HL-60 (cell line): ENCODE results near the gene ANLN.

Source experiments
- DNase-seq, 2 experiments: peaks; one replicate each; pipeline ENCODE4 v3.0.0-alpha.2; 2010 to 2020; ENCODE audit warnings: low read depth in 1 of 2, low spot score in 1 of 2
- H3K27ac ChIP-seq: fragments of 250-450 bp; sonication (Bioruptor Pico); replicated peaks from 2 replicates; pipeline ENCODE4 v1.5.1; 2020; ENCODE audit warnings: mild to moderate bottlenecking, moderate library complexity
- H3K27me3 ChIP-seq: fragments of 250-450 bp; sonication (Bioruptor Pico); 2 replicates; pipeline ENCODE4 v1.5.1; 2021; ENCODE audit warnings: mild to moderate bottlenecking, moderate library complexity; ENCODE audit not compliant: insufficient read depth, poor library complexity, severe bottlenecking
- H3K4me3 ChIP-seq: replicated peaks from 2 replicates; pipeline ENCODE4 v1.5.1; 2011; ENCODE audit warnings: mild to moderate bottlenecking, control low read depth, low read length; ENCODE audit not compliant: insufficient read depth
- CTCF ChIP-seq: IDR thresholded peaks from one replicate; pipeline ENCODE4 v1.5.1; 2011; ENCODE audit warnings: low read length, control low read depth, inconsistent platforms; ENCODE audit not compliant: insufficient read depth
- GABPA ChIP-seq: IDR thresholded peaks from 2 replicates; pipeline ENCODE4 v1.6.1; 2012; ENCODE audit warnings: low read depth
- POLR2AphosphoS5 ChIP-seq: IDR thresholded peaks from 2 replicates; pipeline ENCODE4 v1.6.1; 2012; ENCODE audit warnings: low read depth
- REST ChIP-seq: IDR thresholded peaks from 2 replicates; pipeline ENCODE4 v1.6.1; 2012; ENCODE audit warnings: low read depth; ENCODE audit not compliant: insufficient replicate concordance
- SPI1 ChIP-seq: IDR thresholded peaks from 2 replicates; pipeline ENCODE4 v1.6.1; 2012; ENCODE audit warnings: low read depth, mild to moderate bottlenecking, borderline replicate concordance
- long read RNA-seq: library from polyadenylated mRNA; unstranded; transcript quantifications from one replicate; pipeline ENCODE4 v2.0.0, GENCODE V29; 2020

ANLN gene
- long read RNA-seq, partial matches to known transcripts, result 38 of 44 reads
- long read RNA-seq, other reads (novel, unspliced or antisense), result 6 of 44 reads

GRCh38 chr7:36389371-36390198, at the start of gene ANLN:
TSS of gene ANLN (plus strand) at chr7:36389862. CDS start at chr7:36390027, 165 bp downstream.
- DNase-seq, result peak; percentile 86 to 92
- Histone ChIP-seq H3K27ac (peak within 1 kb of the TSS; percentile 94), H3K4me3 (peak within 1 kb of the TSS; percentile 94), H3K27me3 (no peaks in the 10 kb centered on the region)
- TF ChIP-seq REST (no peak), POLR2AphosphoS5 (peak; percentile 60; the same call in 1 of the 2 replicates)

- H3K4me3 ChIP-seq, result no peak overlapping the region
- TF ChIP-seq CTCF (no peak), GABPA (no peak), POLR2AphosphoS5 (no peak), REST (no peak), SPI1 (no peak)
- DNase-seq, result no peak
- no peaks in the 10 kb centered on the region for H3K27me3 ChIP-seq
- no peak overlapping the region for H3K27ac ChIP-seq
Observed at GRCh38 chr7:36343548-36343947, 46.1 kb upstream of the ANLN start.

- Histone ChIP-seq H3K4me3 (no peak overlapping the region), H3K27me3 (no peaks in the 10 kb centered on the region), H3K27ac (no peak overlapping the region)
- TF ChIP-seq REST (no peak), SPI1 (peak; percentile 83)
- DNase-seq, result no peak
Observed at GRCh38 chr7:36344622-36345021, 45.0 kb upstream of the ANLN start.

- H3K4me3 ChIP-seq, result no peak overlapping the region
- H3K27ac ChIP-seq, result no peak overlapping the region
- DNase-seq, result no peak
- no peaks in the 10 kb centered on the region for H3K27me3 ChIP-seq
- TF ChIP-seq REST (no peak), SPI1 (no peak), CTCF (no peak), GABPA (no peak), POLR2AphosphoS5 (no peak)
Observed at GRCh38 chr7:36346260-36346831, 43.3 kb upstream of the ANLN start.
